HG02852 (cell line): ENCODE measurements around the gene MAGI1.
"Not testable (repeated sequence)": the region's sequence is repeated elsewhere in the genome, so short reads cannot be mapped to it uniquely, and the experiment has no call there.

Experiments used
- ATAC-seq: cut with Tn5 transposase; IDR thresholded peaks from one replicate; pipeline ENCODE4 v1.9.1; 2021; ENCODE audit warnings: mild to moderate bottlenecking, moderate library complexity; ENCODE audit not compliant: unreplicated experiment

Gene MAGI1

GRCh38 chr3:66041116-66041515 is 2.4 kb upstream of the MAGI1 start:
- no peak for ATAC-seq

GRCh38 chr3:66039590-66039887 is 821 bp upstream of the MAGI1 start:
- ATAC-seq = no peak

GRCh38 chr3:66038384-66038725 is 363 bp downstream of the MAGI1 start:
- peak; percentile 28 for ATAC-seq

GRCh38 chr3:66037986-66038369 is 740 bp downstream of the MAGI1 start:
- ATAC-seq = peak; percentile 17

GRCh38 chr3:66037330-66037985 is 1.3 kb downstream of the MAGI1 start:
- no peak for ATAC-seq

- no peak for ATAC-seq
Observed at GRCh38 chr3:66036586-66037148, 2.1 kb downstream of the MAGI1 start.

- ATAC-seq = no peak
Observed at GRCh38 chr3:66035763-66036477, 2.8 kb downstream of the MAGI1 start.

- ATAC-seq = no peak
Observed at GRCh38 chr3:66033241-66034138, 5.2 kb downstream of the MAGI1 start.

- ATAC-seq = no peak
Observed at GRCh38 chr3:66031102-66031698, 7.5 kb downstream of the MAGI1 start.

- no peak for ATAC-seq
Observed at GRCh38 chr3:66029443-66029842, 9.3 kb downstream of the MAGI1 start.

- no peak for ATAC-seq
Observed at GRCh38 chr3:66029014-66029413, 9.7 kb downstream of the MAGI1 start.

GRCh38 chr3:66028457-66028856 is 10.3 kb downstream of the MAGI1 start:
- ATAC-seq = no peak

GRCh38 chr3:66027099-66027498 is 11.6 kb downstream of the MAGI1 start:
- not testable (repeated sequence) for ATAC-seq

GRCh38 chr3:66023738-66024385 is 14.9 kb downstream of the MAGI1 start:
- ATAC-seq = no peak

GRCh38 chr3:66023229-66023628 is 15.5 kb downstream of the MAGI1 start:
- ATAC-seq = no peak

GRCh38 chr3:66021731-66022131 is 17.0 kb downstream of the MAGI1 start:
- no peak for ATAC-seq

GRCh38 chr3:66019896-66020295 is 18.8 kb downstream of the MAGI1 start:
- ATAC-seq = no peak

- no peak for ATAC-seq
Observed at GRCh38 chr3:66018057-66019033, 20.4 kb downstream of the MAGI1 start.

GRCh38 chr3:66017591-66017990 is 21.1 kb downstream of the MAGI1 start:
- ATAC-seq = no peak

GRCh38 chr3:66017084-66017483 is 21.6 kb downstream of the MAGI1 start:
- ATAC-seq = no peak
